Activated CD4-positive, alpha-beta T cell treated with anti-CD3 and anti-CD28 coated beads, Interleukin-2, amount 50 U/mL, for 1 hour (primary cell): ENCODE measurements around the gene FOLR2.
A peak's percentile ranks its signal among the peaks of the same experiment; 100 is the strongest.

Experiments
- DNase-seq: peaks from one replicate; pipeline ENCODE4 v3.0.0-alpha.2; 2020

Gene FOLR2

GRCh38 chr11:72208281-72208680 lies 8.3 kb upstream of the FOLR2 start:
- DNase-seq: no peak

- no peak for DNase-seq
These were observed 7.5 kb upstream of the FOLR2 start for GRCh38 chr11:72209101-72209500.

GRCh38 chr11:72217841-72218240 lies 1.2 kb downstream of the FOLR2 start:
- DNase-seq: no peak

- no peak for DNase-seq
These were observed 1.7 kb downstream of the FOLR2 start for GRCh38 chr11:72218251-72218745.

GRCh38 chr11:72220696-72221363 lies 4.2 kb downstream of the FOLR2 start:
- no peak for DNase-seq

- DNase-seq: no peak
These were observed 4.9 kb downstream of the FOLR2 start for GRCh38 chr11:72221386-72222075.

GRCh38 chr11:72222106-72222891 lies 5.7 kb downstream of the FOLR2 start:
- no peak for DNase-seq

GRCh38 chr11:72222907-72223614 lies 6.5 kb downstream of the FOLR2 start:
- peak; percentile 90 for DNase-seq

- peak; percentile 41 for DNase-seq
These were observed 7.3 kb downstream of the FOLR2 start for GRCh38 chr11:72223615-72224563.

- peak; percentile 38 for DNase-seq
These were observed 8.2 kb downstream of the FOLR2 start, which contains the start of gene INPPL1 for GRCh38 chr11:72224564-72225410. Gene INPPL1, plus strand, starts transcription at chr11:72224767. Its CDS starts 218 bp downstream, at chr11:72224985.

- DNase-seq: no peak
These were observed 8.9 kb downstream of the FOLR2 start for GRCh38 chr11:72225411-72225951.

GRCh38 chr11:72226701-72227100 lies 10.1 kb downstream of the FOLR2 start:
- no peak for DNase-seq

GRCh38 chr11:72227316-72228228 lies 11.0 kb downstream of the FOLR2 start:
- DNase-seq: no peak

- no peak for DNase-seq
These were observed 11.7 kb downstream of the FOLR2 start for GRCh38 chr11:72228229-72228843.

GRCh38 chr11:72228844-72229231 lies 12.2 kb downstream of the FOLR2 start:
- no peak for DNase-seq

GRCh38 chr11:72229336-72229924 lies 12.8 kb downstream of the FOLR2 start:
- no peak for DNase-seq

GRCh38 chr11:72229925-72230763 lies 13.6 kb downstream of the FOLR2 start:
- no peak for DNase-seq
